Left lobe of liver (tissue), 2 donors: ENCODE data around the gene DYNLL1. TPM values are rescaled to one million over a fixed set of nuclear protein-coding genes. Genes with fewer than 3 reads are reported as not detected.
"Not testable (repeated sequence)": the region's sequence is repeated elsewhere in the genome, so short reads cannot be mapped to it uniquely, and the experiment has no call there.

Experiments used
- ATAC-seq: fragments of 200-7000 bp; cut with Tn5 transposase; one replicate; pipeline ENCODE4 v1.9.1; 2020; ENCODE audit warnings: mild to moderate bottlenecking, moderate library complexity
- DNase-seq: peaks from one replicate; pipeline ENCODE4 v3.0.0-alpha.2; 2020; ENCODE audit warnings: low spot score
- total RNA-seq: library from RNA; stranded (reverse); gene quantifications from one replicate; pipeline ENCODE4 v1.2.1, GENCODE V29; 2021
- donor health status: DM: no; HTN: no; CAD: no; lungs with moderate emphysema.
- donor health status: DM: no; HTN: yes; CAD: no.

Gene DYNLL1
- total RNA-seq: 95.7 TPM

- ATAC-seq (peak; percentile 97), DNase-seq (peak; percentile 97)
These were observed at the start of gene DYNLL1 for GRCh38 chr12:120495731-120496412. TSS of gene DYNLL1 (plus strand) at chr12:120496113. CDS start at chr12:120496422, 309 bp downstream.

GRCh38 chr12:120446844-120447178, 49.1 kb upstream of the DYNLL1 start:
- not testable (repeated sequence) for ATAC-seq, DNase-seq

- DNase-seq (no peak), ATAC-seq (no peak)
These were observed 47.9 kb upstream of the DYNLL1 start for GRCh38 chr12:120447992-120448391.

- ATAC-seq: peak; percentile 47
- not testable (repeated sequence) for DNase-seq
These were observed 43.4 kb upstream of the DYNLL1 start for GRCh38 chr12:120452524-120452923.

- ATAC-seq (peak; percentile 79), DNase-seq (no peak)
These were observed 42.7 kb upstream of the DYNLL1 start for GRCh38 chr12:120453060-120453750.

GRCh38 chr12:120453977-120454376, 41.9 kb upstream of the DYNLL1 start:
- peak; percentile 53 for ATAC-seq
- no peak for DNase-seq

- ATAC-seq (no peak), DNase-seq (no peak)
These were observed 40.6 kb upstream of the DYNLL1 start for GRCh38 chr12:120455302-120455701.

GRCh38 chr12:120457133-120457532, 38.8 kb upstream of the DYNLL1 start:
- ATAC-seq: no peak

GRCh38 chr12:120460157-120460556, 35.8 kb upstream of the DYNLL1 start:
- DNase-seq: no peak
- ATAC-seq: no peak

More at GRCh38 chr12:120457133-120457532, 38.8 kb upstream of the DYNLL1 start:
- no peak for DNase-seq

- ATAC-seq: no peak
- no peak for DNase-seq
These were observed 33.7 kb upstream of the DYNLL1 start for GRCh38 chr12:120462099-120462640.

GRCh38 chr12:120463712-120464111, 32.2 kb upstream of the DYNLL1 start:
- DNase-seq (no peak), ATAC-seq (no peak)

- no peak for ATAC-seq
- no peak for DNase-seq
These were observed 30.2 kb upstream of the DYNLL1 start for GRCh38 chr12:120465756-120466155.

GRCh38 chr12:120466560-120467315, 29.2 kb upstream of the DYNLL1 start:
- DNase-seq: no peak
- peak; percentile 25 for ATAC-seq

GRCh38 chr12:120467439-120467838, 28.5 kb upstream of the DYNLL1 start:
- ATAC-seq (no peak), DNase-seq (no peak)

- DNase-seq (peak; percentile 51), ATAC-seq (peak; percentile 30)
These were observed 27.5 kb upstream of the DYNLL1 start for GRCh38 chr12:120468325-120468820.

GRCh38 chr12:120468821-120469449, 27.0 kb upstream of the DYNLL1 start:
- ATAC-seq: peak; percentile 22
- peak; percentile 53 for DNase-seq

- DNase-seq: peak; percentile 96
- peak; percentile 94 for ATAC-seq
These were observed 26.3 kb upstream of the DYNLL1 start, which contains the start of gene SRSF9 for GRCh38 chr12:120469450-120470149. TSS of gene SRSF9 (minus strand) at chr12:120469748. CDS start at chr12:120469609, 139 bp downstream.

GRCh38 chr12:120470150-120470784, 25.6 kb upstream of the DYNLL1 start:
- peak; percentile 39 for ATAC-seq

GRCh38 chr12:120472521-120472920, 23.4 kb upstream of the DYNLL1 start:
- no peak for DNase-seq
- no peak for ATAC-seq

More at GRCh38 chr12:120470150-120470784, 25.6 kb upstream of the DYNLL1 start:
- DNase-seq: no peak
